NCI-H69 (cell line): ENCODE results near the gene RAB29.

Source experiments
- DNase-seq: peaks from one replicate; lab custom pipeline; 2025; lab: John Stamatoyannopoulos, UW

The RAB29 gene

GRCh38 chr1:205794011-205794730, 18.9 kb upstream of the RAB29 start:
- no peak for DNase-seq

- no peak for DNase-seq
These were observed 17.8 kb upstream of the RAB29 start for GRCh38 chr1:205792961-205793673.

GRCh38 chr1:205792481-205792881, 17.2 kb upstream of the RAB29 start:
- no peak for DNase-seq

GRCh38 chr1:205791568-205792180, 16.4 kb upstream of the RAB29 start:
- peak; percentile 71 for DNase-seq

DNA sequence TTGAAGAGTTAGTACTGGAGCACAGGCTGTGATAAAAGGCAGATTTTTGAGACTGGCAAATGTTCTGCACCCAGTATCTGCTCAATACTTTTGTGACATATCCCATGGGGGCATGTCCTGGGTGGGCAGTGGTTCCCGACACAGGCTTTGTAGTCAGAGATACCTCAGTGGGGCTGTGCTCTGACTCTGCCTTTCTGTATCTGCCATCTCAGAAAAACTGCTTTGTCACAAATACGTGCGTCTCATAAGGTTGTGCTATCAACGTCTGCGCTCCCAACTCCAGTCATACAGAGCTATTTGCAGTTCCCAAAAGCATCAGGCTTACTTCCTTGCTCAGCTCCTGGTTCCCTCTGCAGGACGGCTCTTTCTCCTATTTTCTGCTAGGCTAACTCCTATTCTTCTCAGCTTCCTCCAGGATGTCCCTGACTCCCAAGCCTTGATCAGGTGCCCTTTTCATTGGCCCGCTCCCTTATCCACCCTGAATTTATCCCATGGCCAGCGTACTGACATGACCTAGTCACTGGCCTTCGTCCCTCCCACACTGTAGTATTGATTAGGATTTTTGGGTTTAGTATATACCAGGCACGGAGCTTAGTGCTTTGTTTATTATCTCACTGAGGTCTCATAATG, 12.1 kb upstream of the RAB29 start:
- DNase-seq: no peak

DNA sequence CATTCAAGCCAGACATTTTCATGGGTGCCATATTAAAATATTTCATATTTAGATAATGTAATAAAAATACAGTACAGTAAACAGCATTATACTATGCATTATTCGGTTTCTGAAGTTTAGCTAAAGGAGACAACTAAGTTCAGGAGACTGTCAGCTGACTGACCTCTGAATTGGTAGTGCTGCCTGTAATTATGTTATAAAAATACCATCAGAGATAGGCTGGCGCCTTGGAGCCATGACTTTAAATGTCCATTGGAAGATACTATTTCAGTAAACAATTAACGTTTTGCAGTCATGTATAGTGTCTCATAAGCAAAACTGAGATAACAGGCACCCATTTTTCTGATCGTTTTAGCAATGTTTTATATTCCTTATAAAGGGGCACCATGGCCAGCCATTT, 11.3 kb upstream of the RAB29 start:
- no peak for DNase-seq

DNA sequence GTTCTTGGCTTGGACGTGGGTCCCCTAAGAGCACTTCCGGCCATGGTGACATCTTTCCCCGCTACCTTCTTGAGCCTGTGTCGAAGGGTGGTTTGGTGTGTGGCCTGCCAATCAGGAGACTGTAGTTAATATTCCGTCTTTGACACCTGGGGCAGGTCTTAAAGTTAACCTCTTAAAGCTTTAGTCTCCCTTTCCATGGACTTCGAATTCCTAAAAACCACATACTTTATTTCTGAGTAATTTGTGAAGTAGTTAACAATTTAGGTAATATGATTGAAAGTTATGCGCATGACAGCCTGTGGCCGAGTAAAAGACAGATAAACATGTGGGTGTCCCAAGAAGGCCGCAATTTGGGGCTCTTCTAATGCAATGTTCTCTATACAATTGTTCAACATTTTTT, 10.2 kb upstream of the RAB29 start:
- DNase-seq: no peak

- DNase-seq: no peak
These were observed 8.6 kb upstream of the RAB29 start for GRCh38 chr1:205783904-205784303.

DNA sequence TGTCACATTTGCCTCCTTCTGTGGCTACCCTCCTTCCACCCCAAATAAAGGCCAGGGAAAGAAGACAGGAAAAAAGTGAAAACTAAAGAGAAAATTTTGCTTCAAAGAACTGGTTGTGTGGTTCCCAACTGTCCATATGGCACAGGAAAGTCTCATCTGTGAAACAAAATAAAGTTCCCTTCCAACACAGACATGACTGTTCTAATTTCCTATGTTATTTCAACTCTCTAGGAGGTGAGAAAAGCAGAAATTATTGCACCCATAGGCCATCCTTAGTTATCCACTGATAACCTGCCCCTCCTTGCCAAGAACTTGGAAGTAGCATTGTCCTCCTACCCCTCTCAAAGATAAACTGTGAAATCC, 8.1 kb upstream of the RAB29 start:
- DNase-seq: no peak

DNA sequence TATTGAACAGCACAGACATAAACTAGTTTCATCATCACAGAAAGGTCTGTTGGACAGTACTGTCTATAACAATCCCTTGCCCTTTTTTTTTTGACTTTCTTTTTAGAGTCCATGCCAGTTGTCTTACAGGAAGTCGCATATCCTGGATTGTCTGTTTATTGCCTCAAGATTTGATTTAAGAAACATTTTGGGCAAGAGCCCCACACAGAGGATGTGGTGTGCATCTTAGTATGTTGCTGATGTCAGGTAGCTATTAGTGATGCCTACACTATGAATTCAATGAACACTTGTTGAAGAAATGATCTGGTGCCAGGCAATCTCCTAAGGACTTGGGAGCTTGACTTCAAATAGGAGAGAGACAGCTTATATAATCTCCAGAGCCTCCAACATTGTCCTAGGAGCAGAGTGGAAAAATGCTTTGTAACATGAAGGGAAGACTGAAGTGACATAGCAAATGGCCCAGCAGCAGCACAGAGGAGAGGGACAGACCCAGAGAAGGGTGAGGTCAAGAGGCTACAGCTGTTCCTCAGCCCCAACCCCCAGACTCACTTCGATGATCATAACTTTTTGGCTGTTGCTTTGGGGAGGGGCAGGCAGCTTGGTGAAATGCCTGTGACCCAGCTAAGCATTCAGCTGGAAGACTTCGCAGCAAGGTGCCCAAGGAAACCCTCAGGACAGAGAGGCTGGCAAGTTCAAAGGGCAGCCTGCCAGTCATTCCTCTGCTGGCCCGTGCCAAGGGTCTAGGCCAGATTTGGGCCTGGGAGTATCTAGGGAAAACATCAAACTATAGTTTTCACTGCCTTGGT, 7.5 kb upstream of the RAB29 start:
- DNase-seq: no peak

- DNase-seq: no peak
These were observed 5.1 kb upstream of the RAB29 start for GRCh38 chr1:205780335-205780734.

DNA sequence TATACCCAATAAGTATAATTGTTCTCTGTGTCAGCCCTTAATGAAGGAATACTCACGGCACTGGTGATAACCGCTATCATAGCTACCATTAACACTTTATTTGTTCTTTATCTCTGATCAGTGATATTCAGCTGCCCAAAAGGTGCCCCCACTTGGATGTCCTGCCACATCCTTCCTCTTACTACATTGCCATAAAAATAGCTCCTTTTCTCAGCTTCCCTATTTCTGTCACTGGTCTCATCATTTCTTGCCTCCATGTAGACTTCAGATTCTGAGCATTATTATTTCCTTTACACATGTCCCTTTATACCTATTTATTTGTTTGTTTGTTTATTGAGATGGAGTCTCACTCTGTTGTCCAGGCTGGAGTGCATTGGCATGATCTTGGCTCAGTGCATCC, 2.7 kb upstream of the RAB29 start:
- DNase-seq: no peak

GRCh38 chr1:205775717-205776056, 405 bp upstream of the RAB29 start:
- DNase-seq: no peak

GRCh38 chr1:205774198-205775014, 876 bp downstream of the RAB29 start:
- peak; percentile 51 for DNase-seq

- no peak for DNase-seq
These were observed 2.7 kb downstream of the RAB29 start for GRCh38 chr1:205772607-205773032.

DNA sequence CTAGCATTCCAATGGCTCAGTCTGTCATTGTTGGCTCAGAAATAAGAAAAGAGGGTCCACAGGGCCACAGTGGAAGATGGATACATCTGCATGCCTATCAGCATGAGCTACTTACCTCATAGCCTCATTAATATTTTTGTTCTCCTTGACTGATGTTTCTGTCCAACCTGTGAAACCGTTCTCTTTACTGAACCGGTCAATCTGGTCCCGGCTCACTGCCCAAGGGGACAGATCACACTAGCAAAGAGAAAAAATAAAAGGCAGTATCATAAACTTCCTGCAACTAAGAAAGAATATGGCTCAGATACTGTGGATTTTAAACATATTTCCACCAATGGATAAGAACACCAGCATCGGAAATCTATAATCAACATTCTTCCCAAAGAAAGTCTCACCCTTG, 4.7 kb downstream of the RAB29 start:
- DNase-seq: no peak

GRCh38 chr1:205769641-205770365, 5.5 kb downstream of the RAB29 start:
- no peak for DNase-seq

GRCh38 chr1:205767248-205767647, 8.0 kb downstream of the RAB29 start:
- DNase-seq: no peak

GRCh38 chr1:205766570-205766969, 8.7 kb downstream of the RAB29 start:
- no peak for DNase-seq

GRCh38 chr1:205766038-205766437, 9.2 kb downstream of the RAB29 start:
- DNase-seq: no peak

- no peak for DNase-seq
These were observed 10.7 kb downstream of the RAB29 start for GRCh38 chr1:205764578-205764977.
